ENCODE data around the gene ERFL. TPM values are rescaled to one million over a fixed set of nuclear protein-coding genes. Genes with fewer than 3 reads are reported as not detected.

ERFL gene
- polyA plus RNA-seq, 1 of the 3 experiments (the other 2 are of a cell fraction), result 0.07 TPM

GRCh38 chr19:41925208-41926003 lies 2.8 kb downstream of the ERFL start (continued):
- no peak for TF ChIP-seq REST (IDR thresholded peaks at IDR 0.05; ENCODE audit: low read depth, low read length)
- TF ChIP-seq FOSL2 (IDR thresholded peaks at IDR 0.05; ENCODE audit: borderline replicate concordance, low read depth), result no peak

- POLR2A ChIA-PET, result interaction anchor here (0.8 kb wide), 1 partner anchor 13 kb away, joined by 3 read pairs; no protein-coding TSS in a partner anchor
- CTCF ChIA-PET, result interaction anchor here (1.1 to 2.1 kb wide), 2 partner anchors 10 to 12 kb away, joined by 3 to 9 read pairs; no protein-coding TSS in a partner anchor
- no peak overlapping the region for H3K4me3 ChIP-seq (ENCODE audit: low read depth in 2 of 2, low read length in 1 of 2)
- no peaks in the 10 kb centered on the region for H3K79me2 ChIP-seq (ENCODE audit: insufficient read depth)
- no peak for DNase-seq
- no peak overlapping the region for H2AFZ ChIP-seq (ENCODE audit: low read depth)
- no peaks in the 10 kb centered on the region for H3K9me2 ChIP-seq
- H3K27ac ChIP-seq (ENCODE audit: low read depth in 2 of 2, low read length in 1 of 2), result no peak overlapping the region
- peaks cover 6% of the 10 kb centered on the region; the same call in 1 of the 2 replicates for H3K27me3 ChIP-seq (ENCODE audit: insufficient read depth)
- no peaks in the 10 kb centered on the region for H4K20me1 ChIP-seq (ENCODE audit: insufficient read depth)
- peaks cover 0 to 3% of the 10 kb centered on the region in 2 experiments; a peak in 1 of 4 replicates for H3K4me1 ChIP-seq (ENCODE audit: control insufficient read depth in 1 of 2, insufficient read depth in 2 of 2, low read depth in 1 of 2, low read length in 1 of 2)
- H3K36me3 ChIP-seq (replicated peaks in 1 of 2; ENCODE audit: control insufficient read depth in 1 of 2, insufficient read depth in 2 of 2, low read length in 1 of 2), result no peaks in the 10 kb centered on the region
- WGBS (ENCODE audit: low lambda C conversion rate), result 44% methylated on average over 13 of the region's 13 CpGs
- H3F3A ChIP-seq (replicated peaks; ENCODE audit: insufficient read depth), result no peaks in the 10 kb centered on the region
- H3K9me3 ChIP-seq, result no peaks in the 10 kb centered on the region
- H3K9ac ChIP-seq, result no peak overlapping the region
- no peak overlapping the region for H3K4me2 ChIP-seq
- no peak for TF ChIP-seq CHD2 (IDR thresholded peaks at IDR 0.05; ENCODE audit: low read length, partially characterized antibody)
- no peak for TF ChIP-seq CTCF (IDR thresholded peaks at IDR 0.05)
- no peak for TF ChIP-seq SMC3 (IDR thresholded peaks at IDR 0.05; ENCODE audit: low read depth, low read length)
- no peak for TF ChIP-seq FOXM1 (IDR thresholded peaks at IDR 0.05; ENCODE audit: low read depth)
- TF ChIP-seq GATA2 (CRISPR knock-in tag; IDR thresholded peaks at IDR 0.05), result no peak
- TF ChIP-seq RFX5 (IDR thresholded peaks at IDR 0.05; ENCODE audit: low read length), result no peak
- TF ChIP-seq FOXJ3 (CRISPR knock-in tag; IDR thresholded peaks at IDR 0.05), result no peak
- no peak for TF ChIP-seq JUND (IDR thresholded peaks at IDR 0.05)
- no peak for TF ChIP-seq REST (IDR thresholded peaks at IDR 0.05; ENCODE audit: low read depth, low read length)
- no peak for TF ChIP-seq ZBTB33 (IDR thresholded peaks at IDR 0.05; ENCODE audit: borderline replicate concordance, low read depth)
- TF ChIP-seq EP300 (IDR thresholded peaks at IDR 0.05; ENCODE audit: borderline replicate concordance in 1 of 2, low read depth in 1 of 2, low read length in 1 of 2), result no peak
- no peak for TF ChIP-seq RAD21 (IDR thresholded peaks at IDR 0.05; ENCODE audit: low read length)
- TF ChIP-seq FOSL2 (IDR thresholded peaks at IDR 0.05; ENCODE audit: borderline replicate concordance, low read depth), result no peak
- no peak for TF ChIP-seq YY1 (IDR thresholded peaks at IDR 0.05; ENCODE audit: low read depth)
- TF ChIP-seq GABPA (IDR thresholded peaks at IDR 0.05; ENCODE audit: low read depth), result no peak
- no peak for TF ChIP-seq RCOR1 (IDR thresholded peaks at IDR 0.05; ENCODE audit: low read length)
Observed at GRCh38 chr19:41924151-41925145, 3.8 kb downstream of the ERFL start.
